PC-3 (cell line): ENCODE measurements around the gene CLEC1A. TPM values are rescaled to one million over a fixed set of nuclear protein-coding genes. Genes with fewer than 3 reads are reported as not detected.

Experiments used
- ATAC-seq: fragments of 200-7000 bp; cut with Tn5 transposase; 2 replicates; pipeline ENCODE4 v1.9.1; 2020; ENCODE audit warnings: mild to moderate bottlenecking, moderate library complexity
- BruUV-seq: library from RNA; stranded (reverse); fragments of 400-500 nt; replicated peaks from 2 replicates; lab custom pipeline; 2021; lab: Mats Ljungman, UMichigan
- CTCF ChIA-PET: fragments of 300-600 bp; sonication (Branson Sonifier 250); formaldehyde crosslinking; loops from one replicate; lab custom pipeline; 2022; ENCODE audit warnings: antibody characterized with exemption; lab: Charles Lee
- POLR2A ChIA-PET: fragments of 300-600 bp; sonication (Branson Sonifier 250); formaldehyde crosslinking; loops from one replicate; lab custom pipeline; 2022; ENCODE audit warnings: antibody characterized with exemption; ENCODE audit not compliant: unreplicated experiment; lab: Charles Lee
- DNase-seq: peaks from one replicate; pipeline ENCODE4 v3.0.0-alpha.2; 2015
- H2AFZ ChIP-seq: fragments of 300-600 bp; sonication (generic); 2 replicates; pipeline ENCODE4 v1.6.0; 2016; ENCODE audit warnings: antibody characterized with exemption, low read length
- H3F3A ChIP-seq: fragments of 300-600 bp; sonication (generic); one replicate; pipeline ENCODE4 v1.6.0; 2017; ENCODE audit warnings: antibody characterized with exemption, low read length, control low read depth, mild to moderate bottlenecking; ENCODE audit not compliant: unreplicated experiment
- H3K27ac ChIP-seq: fragments of 300-600 bp; sonication (generic); 2 replicates; pipeline ENCODE4 v1.5.1; 2016; ENCODE audit warnings: mild to moderate bottlenecking, low read length
- H3K27me3 ChIP-seq: fragments of 300-600 bp; sonication (generic); 2 replicates; pipeline ENCODE4 v1.6.1; 2016; ENCODE audit warnings: low read length, mixed read lengths
- H3K36me3 ChIP-seq: fragments of 300-600 bp; sonication (generic); 2 replicates; pipeline ENCODE4 v1.6.1; 2016; ENCODE audit warnings: low read depth, mixed run types, low read length, mixed read lengths
- H3K4me1 ChIP-seq: fragments of 300-600 bp; sonication (generic); 2 replicates; pipeline ENCODE4 v1.5.1; 2016; ENCODE audit warnings: low read length; ENCODE audit not compliant: insufficient read depth
- H3K4me2 ChIP-seq: fragments of 300-600 bp; sonication (generic); 2 replicates; pipeline ENCODE4 v1.6.0; 2016; ENCODE audit warnings: low read length
- H3K4me3 ChIP-seq: fragments of 300-600 bp; sonication (generic); 2 replicates; pipeline ENCODE4 v1.5.1; 2016; ENCODE audit warnings: mild to moderate bottlenecking, low read length, mixed read lengths
- H3K79me2 ChIP-seq: fragments of 300-600 bp; sonication (generic); 2 replicates; pipeline ENCODE4 v1.6.1; 2017; ENCODE audit warnings: low read length, mixed read lengths
- H3K9ac ChIP-seq: fragments of 300-600 bp; sonication (generic); 2 replicates; pipeline ENCODE4 v1.6.0; 2016; ENCODE audit warnings: mild to moderate bottlenecking, low read length
- H3K9me2 ChIP-seq: fragments of 300-600 bp; sonication (generic); replicated peaks from 2 replicates; pipeline ENCODE4 v1.6.1; 2016; ENCODE audit warnings: mixed run types, low read length, mixed read lengths
- H3K9me3 ChIP-seq: fragments of 300-600 bp; sonication (generic); 2 replicates; pipeline ENCODE4 v1.6.1; 2016; ENCODE audit warnings: low read length, mixed read lengths
- H4K20me1 ChIP-seq: fragments of 300-600 bp; sonication (generic); 2 replicates; pipeline ENCODE4 v1.6.1; 2016; ENCODE audit warnings: low read length, mixed read lengths
- CTCF ChIP-seq: fragments of 300-600 bp; sonication (generic); conservative IDR thresholded peaks from 2 replicates; pipeline ENCODE4 v1.5.1; 2017; ENCODE audit warnings: antibody characterized with exemption, low read depth, mild to moderate bottlenecking, low read length
- EZH2 ChIP-seq: fragments of 300-600 bp; sonication (generic); IDR thresholded peaks from one replicate; pipeline ENCODE4 v1.6.1; 2017; ENCODE audit warnings: antibody characterized with exemption, mild to moderate bottlenecking, low read length; ENCODE audit not compliant: unreplicated experiment
- EZH2phosphoT487 ChIP-seq: fragments of 300-600 bp; sonication (generic); IDR thresholded peaks from 2 replicates; pipeline ENCODE4 v1.6.1; 2018; ENCODE audit warnings: mild to moderate bottlenecking, antibody characterized with exemption, low read length, borderline replicate concordance
- intact Hi-C: fragments of 100-400 bp; cut with micrococcal nuclease; formaldehyde crosslinking; loops from 2 replicates; pipeline ENCODE4 v1.9.0; 2023
- total RNA-seq: library from RNA; depleted of rRNA; stranded (reverse); fragments of >200 nt; gene quantifications from 2 replicates; pipeline ENCODE4 v1.2.3, GENCODE V29; 2014

Gene CLEC1A
- total RNA-seq, 1 experiment from 2014 or later: not detected

GRCh38 chr12:10130042-10130441, 31.3 kb upstream of the CLEC1A start, which contains the start of gene CLEC7A:
Gene CLEC7A, minus strand, starts transcription at chr12:10130199. Its CDS starts 117 bp downstream, at chr12:10130082.
- CTCF ChIA-PET: no interaction called here
- no peaks in the 10 kb centered on the region for H3K79me2 ChIP-seq
- BruUV-seq: no TSS peak
- TF ChIP-seq EZH2phosphoT487 (no peak), EZH2 (no peak), CTCF (no peak)
- H3K27me3 ChIP-seq: no peaks in the 10 kb centered on the region
- H3K4me1 ChIP-seq: peaks cover 14% of the 10 kb centered on the region; the same call in 1 of the 2 replicates
- H3K9me3 ChIP-seq: no peaks in the 10 kb centered on the region
- no peaks in the 10 kb centered on the region for H3F3A ChIP-seq
- H4K20me1 ChIP-seq: no peaks in the 10 kb centered on the region
- H3K36me3 ChIP-seq: no peaks in the 10 kb centered on the region
- no peak within 1 kb of the TSS for H2AFZ ChIP-seq
- intact Hi-C loops: no loop called here
- H3K4me2 ChIP-seq: no peak within 1 kb of the TSS
- DNase-seq (peak; percentile 48), ATAC-seq (no peak)
- no peak within 1 kb of the TSS for H3K4me3 ChIP-seq
- POLR2A ChIA-PET: no interaction called here
- no peak within 1 kb of the TSS for H3K27ac ChIP-seq
- H3K9me2 ChIP-seq: no peaks in the 10 kb centered on the region
- no peak within 1 kb of the TSS for H3K9ac ChIP-seq

- H4K20me1 ChIP-seq: no peaks in the 10 kb centered on the region
- ChIA-PET POLR2A (no interaction called here), CTCF (interaction anchor here (0.6 kb wide), 1 partner anchor 329 kb away, joined by 3 read pairs; no protein-coding TSS in a partner anchor)
- ATAC-seq (no peak), DNase-seq (no peak)
- H3K9ac ChIP-seq: no peak overlapping the region
- no peak overlapping the region for H3K4me3 ChIP-seq
- intact Hi-C loops: no loop called here
- no peaks in the 10 kb centered on the region for H3K36me3 ChIP-seq
- no peaks in the 10 kb centered on the region for H3K27me3 ChIP-seq
- TF ChIP-seq CTCF (no peak), EZH2phosphoT487 (no peak), EZH2 (no peak)
- peaks cover 14% of the 10 kb centered on the region; the same call in 1 of the 2 replicates for H3K4me1 ChIP-seq
- H3K27ac ChIP-seq: no peak overlapping the region
- no peaks in the 10 kb centered on the region for H3F3A ChIP-seq
- no peak overlapping the region for H3K4me2 ChIP-seq
- no peaks in the 10 kb centered on the region for H3K9me3 ChIP-seq
- no TSS peak for BruUV-seq
- no peak overlapping the region for H2AFZ ChIP-seq
- no peaks in the 10 kb centered on the region for H3K79me2 ChIP-seq
- H3K9me2 ChIP-seq: no peaks in the 10 kb centered on the region
These were observed 29.9 kb upstream of the CLEC1A start for GRCh38 chr12:10128687-10129086.

GRCh38 chr12:10126413-10126812, 27.6 kb upstream of the CLEC1A start:
- Histone ChIP-seq H3K36me3 (no peaks in the 10 kb centered on the region), H2AFZ (no peak overlapping the region), H3K9me2 (no peaks in the 10 kb centered on the region), H3K9ac (no peak overlapping the region), H3K4me3 (no peak overlapping the region), H3K27ac (no peak overlapping the region), H3K4me1 (peaks cover 8% of the 10 kb centered on the region; the same call in 1 of the 2 replicates), H3F3A (no peaks in the 10 kb centered on the region), H3K4me2 (no peak overlapping the region), H3K27me3 (no peaks in the 10 kb centered on the region), H4K20me1 (no peaks in the 10 kb centered on the region), H3K9me3 (no peaks in the 10 kb centered on the region), H3K79me2 (no peaks in the 10 kb centered on the region)
- no peak for TF ChIP-seq EZH2phosphoT487
- no peak for TF ChIP-seq CTCF
- TF ChIP-seq EZH2: no peak
- intact Hi-C loops: no loop called here
- no peak for ATAC-seq
- ChIA-PET CTCF (no interaction called here), POLR2A (no interaction called here)
- BruUV-seq: no TSS peak
- DNase-seq: no peak
